IMR-90 (cell line): Measurements from ENCODE around the gene GORASP1.

Experiments
- BHLHE40 ChIP-seq: fragments of 150-350 bp; IDR thresholded peaks from 2 replicates; pipeline ENCODE4 v1.6.1; 2016; ENCODE audit warnings: mild to moderate bottlenecking, low read depth, low read length
- CTCF ChIP-seq: conservative IDR thresholded peaks from 2 replicates; pipeline ENCODE4 v1.5.1; 2012; ENCODE audit warnings: mild to moderate bottlenecking, low read depth, low read length, improper control_type of control experiment
- FOS ChIP-seq: fragments of 150-350 bp; IDR thresholded peaks from 2 replicates; pipeline ENCODE4 v1.6.1; 2016; ENCODE audit warnings: low read depth, low read length
- MXI1 ChIP-seq: IDR thresholded peaks from 2 replicates; pipeline ENCODE4 v1.6.1; 2012; ENCODE audit warnings: low read depth, mild to moderate bottlenecking, low read length, moderate library complexity, borderline replicate concordance
- POLR2A ChIP-seq: IDR thresholded peaks from 2 replicates; pipeline ENCODE4 v1.6.1; 2012; ENCODE audit warnings: mild to moderate bottlenecking, low read depth, low read length
- RAD21 ChIP-seq: IDR thresholded peaks from 2 replicates; pipeline ENCODE4 v1.6.1; 2012; ENCODE audit warnings: low read length, improper control_type of control experiment
- RCOR1 ChIP-seq: IDR thresholded peaks from 2 replicates; pipeline ENCODE4 v1.6.1; 2012; ENCODE audit warnings: mild to moderate bottlenecking, low read length, improper control_type of control experiment; ENCODE audit not compliant: insufficient replicate concordance
- RFX5 ChIP-seq: IDR thresholded peaks from 2 replicates; pipeline ENCODE4 v1.8.0; 2012; ENCODE audit warnings: low read depth, mild to moderate bottlenecking, low read length, moderate library complexity
- SMC3 ChIP-seq: fragments of 150-350 bp; IDR thresholded peaks from 2 replicates; pipeline ENCODE4 v1.6.1; 2016; ENCODE audit warnings: low read depth, mild to moderate bottlenecking, antibody characterized with exemption, low read length, moderate library complexity
- USF2 ChIP-seq: fragments of 150-350 bp; IDR thresholded peaks from 2 replicates; pipeline ENCODE4 v1.6.1; 2017; ENCODE audit warnings: mild to moderate bottlenecking, antibody characterized with exemption, low read length, low read depth

DNA sequence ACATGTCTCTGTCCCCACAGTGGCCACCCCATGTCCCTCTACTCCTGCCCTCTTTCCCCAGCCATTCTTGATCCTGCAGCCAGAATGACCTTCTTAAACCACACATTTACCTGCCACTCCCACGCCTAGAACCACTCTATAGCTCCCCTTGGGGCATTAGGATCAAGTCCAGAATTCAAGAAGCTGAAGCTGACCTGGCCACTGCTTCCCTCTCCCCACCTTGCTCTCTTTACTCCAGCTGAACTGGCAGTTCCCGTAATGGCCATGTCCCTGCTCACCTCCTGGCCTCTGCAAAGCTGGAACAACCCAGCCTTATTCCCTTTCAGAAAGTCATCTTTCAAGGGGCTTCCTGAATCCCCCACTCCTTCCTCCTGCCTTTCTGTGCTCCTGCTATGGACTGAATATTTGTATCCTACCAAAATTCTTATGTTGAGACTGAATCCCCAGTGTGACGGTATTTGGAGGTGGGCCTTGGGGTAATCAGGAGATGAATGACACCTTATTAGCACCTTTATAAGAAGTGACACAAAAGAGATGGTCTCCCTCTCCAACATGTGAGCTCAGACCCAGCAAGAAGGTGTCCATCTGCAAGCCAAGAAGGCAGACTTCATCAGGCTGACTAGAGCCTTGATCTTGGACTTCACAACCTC lies 42.2 kb upstream of the GORASP1 start:
- TF ChIP-seq CTCF (no peak), MXI1 (no peak), SMC3 (no peak), POLR2A (no peak), USF2 (no peak), FOS (no peak), BHLHE40 (no peak), RCOR1 (no peak), RFX5 (no peak), RAD21 (no peak)
